Hematopoietic multipotent progenitor cell treated with erythropoietin and hydrocortisone succinate and interleukin-3 and kit ligand, for 8 days (in vitro differentiated cells): ENCODE data around the gene INHBE.
"Not testable (repeated sequence)": the region's sequence is repeated elsewhere in the genome, so short reads cannot be mapped to it uniquely, and the experiment has no call there.

Experiments used
- DNase-seq: peaks from one replicate; pipeline ENCODE4 v3.0.0-alpha.2; 2015

INHBE gene

GRCh38 chr12:57500213-57500612 lies 45.1 kb downstream of the INHBE start:
- DNase-seq: no peak

GRCh38 chr12:57502311-57502969 lies 47.3 kb downstream of the INHBE start:
- DNase-seq: not testable (repeated sequence)

GRCh38 chr12:57506541-57506940 lies 51.4 kb downstream of the INHBE start:
- DNase-seq: not testable (repeated sequence)
